Measurements from ENCODE around the gene PRR22.

DNA sequence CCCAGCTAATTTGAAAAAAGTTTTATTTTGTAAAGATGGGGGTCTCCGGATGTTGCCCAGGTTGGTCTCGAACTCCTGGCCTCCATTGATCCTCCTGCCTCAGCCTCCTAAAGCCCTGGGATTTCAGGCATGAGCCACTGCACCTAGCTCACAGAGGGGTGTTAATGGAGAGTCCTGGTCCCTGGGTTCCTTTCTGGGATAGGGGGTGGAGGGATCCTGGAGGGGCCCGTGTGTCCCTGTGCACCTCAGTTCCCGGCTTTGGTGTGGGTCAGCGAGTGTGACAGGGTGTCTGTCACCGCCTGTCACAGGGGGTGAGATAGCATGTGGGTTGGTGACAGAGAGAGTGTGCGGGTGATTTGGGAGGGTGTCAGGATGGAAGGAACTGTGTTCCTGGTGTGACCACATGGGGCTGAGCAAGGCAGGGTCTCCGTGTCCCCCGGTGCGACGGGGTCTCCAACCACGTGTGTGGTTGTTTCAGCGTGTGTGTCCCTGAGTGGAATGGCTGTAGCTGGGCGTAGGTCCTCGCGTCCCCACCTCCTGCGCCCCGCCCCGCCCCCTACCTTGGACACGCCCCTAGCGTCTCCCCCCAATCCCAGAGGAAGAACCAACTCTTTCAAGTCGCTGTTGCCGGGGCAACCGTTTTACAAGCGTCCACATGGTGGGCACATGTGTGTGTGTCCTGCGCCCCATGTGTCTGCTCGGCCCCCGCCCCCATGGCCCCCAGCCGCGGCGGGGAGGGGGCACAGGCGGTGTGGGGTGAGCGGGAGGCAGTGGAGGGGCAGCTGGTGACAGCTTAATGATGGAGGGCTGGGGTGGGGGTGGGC is 17.5 kb upstream of the PRR22 start:
- TF ChIP-seq POLR2AphosphoS5 (IDR thresholded peaks at IDR 0.05; ENCODE audit: borderline replicate concordance, low read depth, low read length) (no peak; the same call in 1 of the 2 replicates), FOXP2 (optimal IDR thresholded peaks at IDR 0.05; ENCODE audit: control extremely low read depth, extremely low read length, insufficient read depth) (no peak), EZH2 (IDR thresholded peaks at IDR 0.05) (no peak)

All from SK-N-MC (cell line).